Thoracic aorta endothelial cell (primary cell): ENCODE measurements around the gene CUL5. TPM values are rescaled to one million over a fixed set of nuclear protein-coding genes. Genes with fewer than 3 reads are reported as not detected.

Source experiments
- small RNA-seq: library from RNA; depleted of rRNA; stranded (forward); fragments of <200 nt; gene quantifications from one replicate; pipeline ENCODE3, GENCODE V24; 2012
- total RNA-seq: library from RNA; depleted of rRNA; stranded (reverse); fragments of >200 nt; gene quantifications from 2 replicates; pipeline ENCODE4 v1.2.3, GENCODE V29; 2012

The CUL5 gene
- total RNA-seq = 63.8 and 65.5 TPM in 2 replicates

GRCh38 chr11:108008656-108009496 is at the start of gene CUL5:
Gene CUL5 (plus strand): TSS chr11:108008898. CDS start chr11:108009349, 451 bp downstream.

GRCh38 chr11:108121274-108122155 is 112.8 kb downstream of the CUL5 start, which contains the start of gene ACAT1:
Gene ACAT1 (plus strand): TSS chr11:108121567. CDS start chr11:108121607, 40 bp downstream.

Small RNA genes within 50 kb of the gene (small RNA-seq; reads per million reads assigned to genes)
- not detected for gene RF00019

Other genes starting within 250 kb of the CUL5 start
- 77.3 and 87.6 TPM in 2 replicates for gene SLC35F2, start 150.1 kb upstream of the CUL5 start, total RNA-seq
- gene RAB39A, start 80.5 kb upstream of the CUL5 start, total RNA-seq = 0.14 TPM in 1 of 2 replicates, not detected in the other
- 88.6 and 91.5 TPM in 2 replicates for gene ACAT1, start 112.7 kb downstream of the CUL5 start, total RNA-seq
- 29.0 and 34.8 TPM in 2 replicates for gene NPAT, start 213.7 kb downstream of the CUL5 start, total RNA-seq
- gene ATM, start 214.2 kb downstream of the CUL5 start, total RNA-seq = 103 and 148 TPM in 2 replicates